GM19397 (cell line): Measurements from ENCODE around the gene C2orf78.
"Not testable (repeated sequence)": the region's sequence is repeated elsewhere in the genome, so short reads cannot be mapped to it uniquely, and the experiment has no call there.

ENCODE experiments used
- ATAC-seq: cut with Tn5 transposase; IDR thresholded peaks from one replicate; pipeline ENCODE4 v1.9.1; 2021; ENCODE audit warnings: mild to moderate bottlenecking, moderate library complexity; ENCODE audit not compliant: unreplicated experiment

Gene C2orf78

GRCh38 chr2:73778867-73779466, 5.0 kb upstream of the C2orf78 start:
- ATAC-seq, result not testable (repeated sequence)

GRCh38 chr2:73779467-73780236, 4.3 kb upstream of the C2orf78 start, which contains the start of gene DUSP11:
TSS of gene DUSP11 (minus strand) at chr2:73780103. CDS start at chr2:73779974, 129 bp downstream.
- ATAC-seq, result peak; percentile 96

GRCh38 chr2:73780237-73780582, 3.8 kb upstream of the C2orf78 start:
- ATAC-seq, result no peak

GRCh38 chr2:73783402-73783801, 581 bp upstream of the C2orf78 start:
- not testable (repeated sequence) for ATAC-seq

GRCh38 chr2:73811878-73812277, 27.9 kb downstream of the C2orf78 start:
- no peak for ATAC-seq

- no peak for ATAC-seq
Measured at GRCh38 chr2:73812635-73813034, 28.7 kb downstream of the C2orf78 start.

- ATAC-seq, result no peak
Measured at GRCh38 chr2:73818296-73818695, 34.3 kb downstream of the C2orf78 start.

GRCh38 chr2:73821227-73821626, 37.2 kb downstream of the C2orf78 start:
- peak; percentile 60 for ATAC-seq

- ATAC-seq, result no peak
Measured at GRCh38 chr2:73821669-73822068, 37.7 kb downstream of the C2orf78 start.

- peak; percentile 60 for ATAC-seq
Measured at GRCh38 chr2:73822276-73822675, 38.3 kb downstream of the C2orf78 start.

GRCh38 chr2:73822991-73823390, 39.0 kb downstream of the C2orf78 start:
- ATAC-seq, result no peak

- ATAC-seq, result no peak
Measured at GRCh38 chr2:73823416-73823815, 39.4 kb downstream of the C2orf78 start.

GRCh38 chr2:73823916-73824523, 40.0 kb downstream of the C2orf78 start:
- no peak for ATAC-seq

- no peak for ATAC-seq
Measured at GRCh38 chr2:73825408-73825807, 41.4 kb downstream of the C2orf78 start.

GRCh38 chr2:73827018-73827417, 43.0 kb downstream of the C2orf78 start:
- ATAC-seq, result no peak

GRCh38 chr2:73827660-73828388, 43.8 kb downstream of the C2orf78 start:
- no peak for ATAC-seq

- no peak for ATAC-seq
Measured at GRCh38 chr2:73828389-73828817, 44.4 kb downstream of the C2orf78 start.

- peak; percentile 85 for ATAC-seq
Measured at GRCh38 chr2:73828818-73829570, 45.0 kb downstream of the C2orf78 start, which contains the start of gene STAMBP. TSS of gene STAMBP (plus strand) at chr2:73828961. CDS start at chr2:73830857, 1,896 bp downstream.

GRCh38 chr2:73830871-73831401, 47.0 kb downstream of the C2orf78 start:
- ATAC-seq, result no peak

- no peak for ATAC-seq
Measured at GRCh38 chr2:73832930-73833329, 48.9 kb downstream of the C2orf78 start.
